Mammary epithelial cell (primary cell): ENCODE results near the gene CDC42EP2.

Experiments used
- EZH2 ChIP-seq: IDR thresholded peaks from 2 replicates; pipeline ENCODE4 v1.6.1; 2012; ENCODE audit warnings: low read length, inconsistent platforms, borderline replicate concordance
- TF ChIP-seq, protein P1 (sequence below), 2 donors: IDR thresholded peaks in 1 of 2; conservative IDR thresholded peaks in 1 of 2; 2 replicates each; pipeline ENCODE4 v1.5.1; 2011 to 2012; ENCODE audit warnings: inconsistent platforms in 2 of 2, low read length in 2 of 2, mild to moderate bottlenecking in 2 of 2, control low read depth in 1 of 2, low read depth in 1 of 2; ENCODE audit not compliant: insufficient read depth in 1 of 2; ENCODE audit errors: extremely low read depth in 1 of 2

DNA sequence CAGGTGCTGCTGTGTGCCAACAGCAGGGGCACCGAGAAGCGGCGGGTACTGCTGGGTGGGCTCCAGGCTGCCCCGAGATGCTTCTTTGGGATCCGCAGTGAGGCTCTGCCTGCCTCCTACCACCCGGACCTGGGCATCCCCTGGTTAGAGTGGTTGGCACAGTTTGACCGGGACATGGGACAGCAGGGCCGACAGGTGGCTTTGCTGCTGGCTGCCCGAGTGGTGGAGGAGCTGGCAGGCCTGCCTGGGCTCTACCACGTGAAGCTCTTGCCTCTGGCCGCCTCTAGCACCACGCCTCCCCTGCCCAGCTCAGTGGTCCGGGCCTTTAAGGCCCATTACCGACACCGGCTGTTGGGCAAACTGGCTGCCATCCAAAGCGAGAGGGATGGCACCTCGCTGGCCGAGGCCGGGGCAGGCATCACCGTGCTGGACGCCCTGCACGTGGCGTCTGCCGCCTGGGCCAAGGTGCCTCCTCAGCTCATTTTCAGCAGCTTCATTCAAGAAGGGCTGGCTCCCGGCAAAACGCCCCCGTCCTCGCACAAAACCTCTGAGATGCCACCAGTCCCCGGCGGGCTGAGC is 41.8 kb downstream of the CDC42EP2 start:
- TF ChIP-seq, protein P1, sequence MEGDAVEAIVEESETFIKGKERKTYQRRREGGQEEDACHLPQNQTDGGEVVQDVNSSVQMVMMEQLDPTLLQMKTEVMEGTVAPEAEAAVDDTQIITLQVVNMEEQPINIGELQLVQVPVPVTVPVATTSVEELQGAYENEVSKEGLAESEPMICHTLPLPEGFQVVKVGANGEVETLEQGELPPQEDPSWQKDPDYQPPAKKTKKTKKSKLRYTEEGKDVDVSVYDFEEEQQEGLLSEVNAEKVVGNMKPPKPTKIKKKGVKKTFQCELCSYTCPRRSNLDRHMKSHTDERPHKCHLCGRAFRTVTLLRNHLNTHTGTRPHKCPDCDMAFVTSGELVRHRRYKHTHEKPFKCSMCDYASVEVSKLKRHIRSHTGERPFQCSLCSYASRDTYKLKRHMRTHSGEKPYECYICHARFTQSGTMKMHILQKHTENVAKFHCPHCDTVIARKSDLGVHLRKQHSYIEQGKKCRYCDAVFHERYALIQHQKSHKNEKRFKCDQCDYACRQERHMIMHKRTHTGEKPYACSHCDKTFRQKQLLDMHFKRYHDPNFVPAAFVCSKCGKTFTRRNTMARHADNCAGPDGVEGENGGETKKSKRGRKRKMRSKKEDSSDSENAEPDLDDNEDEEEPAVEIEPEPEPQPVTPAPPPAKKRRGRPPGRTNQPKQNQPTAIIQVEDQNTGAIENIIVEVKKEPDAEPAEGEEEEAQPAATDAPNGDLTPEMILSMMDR (conservative IDR thresholded peaks at IDR 0.05 in 1 of 2, IDR thresholded peaks at IDR 0.05 in 1 of 2; ENCODE audit: extremely low read depth in 1 of 2, insufficient read depth in 1 of 2, low read depth in 1 of 2, low read length in 2 of 2): no peak
- TF ChIP-seq EZH2: no peak
